Calu3 (cell line): ENCODE results near the gene IYD. TPM values are rescaled to one million over a fixed set of nuclear protein-coding genes. Genes with fewer than 3 reads are reported as not detected.

Source experiments
- BruUV-seq: library from RNA; stranded (reverse); fragments of 400-500 nt; replicated peaks from 2 replicates; lab custom pipeline; 2021; lab: Mats Ljungman, UMichigan
- CTCF ChIA-PET: fragments of 300-600 bp; sonication (Branson Sonifier 250); formaldehyde crosslinking; loops from one replicate; lab custom pipeline; 2022; ENCODE audit warnings: antibody characterized with exemption; lab: Charles Lee
- DNase-seq: peaks from one replicate; pipeline ENCODE4 v3.0.0; 2022
- H3K27ac Mint-ChIP-seq: one replicate; pipeline ENCODE4 v1.8.0; 2022; ENCODE audit warnings: mixed read lengths; ENCODE audit not compliant: unreplicated experiment
- H3K27me3 Mint-ChIP-seq: one replicate; pipeline ENCODE4 v1.8.0; 2022; ENCODE audit warnings: mixed read lengths; ENCODE audit not compliant: unreplicated experiment
- H3K36me3 Mint-ChIP-seq: one replicate; pipeline ENCODE4 v1.8.0; 2022; ENCODE audit warnings: mild to moderate bottlenecking, moderate library complexity, mixed read lengths; ENCODE audit not compliant: insufficient read depth, unreplicated experiment
- H3K4me1 Mint-ChIP-seq: one replicate; pipeline ENCODE4 v1.8.0; 2022; ENCODE audit warnings: mild to moderate bottlenecking, low read depth, mixed read lengths; ENCODE audit not compliant: unreplicated experiment
- H3K4me3 Mint-ChIP-seq: one replicate; pipeline ENCODE4 v1.8.0; 2022; ENCODE audit warnings: mild to moderate bottlenecking, low read depth, moderate library complexity, mixed read lengths; ENCODE audit not compliant: unreplicated experiment
- H3K9me3 Mint-ChIP-seq: one replicate; pipeline ENCODE4 v1.8.0; 2022; ENCODE audit warnings: low read depth, mixed read lengths; ENCODE audit not compliant: unreplicated experiment
- CTCF ChIP-seq: fragments of 200-600 bp; IDR thresholded peaks from one replicate; pipeline ENCODE4 v1.8.0; 2022; ENCODE audit warnings: antibody characterized with exemption; ENCODE audit not compliant: unreplicated experiment
- intact Hi-C: fragments of 100-400 bp; cut with micrococcal nuclease; formaldehyde crosslinking; loops from one replicate; pipeline ENCODE4 v1.10.0; 2022; ENCODE audit not compliant: unreplicated experiment
- total RNA-seq: library from RNA; stranded (reverse); gene quantifications from 2 replicates; pipeline ENCODE4 v1.2.3, GENCODE V29; 2022

IYD gene
- total RNA-seq, 1 experiment from 2014 or later: 0.92 TPM

GRCh38 chr6:150349546-150349945 is 19.3 kb upstream of the IYD start:
- H3K36me3 Mint-ChIP-seq: no peaks in the 10 kb centered on the region
- no peaks in the 10 kb centered on the region for H3K9me3 Mint-ChIP-seq
- no peak for TF ChIP-seq CTCF
- H3K27ac Mint-ChIP-seq: no peak overlapping the region
- H3K4me1 Mint-ChIP-seq: peaks cover 9% of the 10 kb centered on the region
- H3K27me3 Mint-ChIP-seq: no peaks in the 10 kb centered on the region
- no peak for DNase-seq
- BruUV-seq: no TSS peak
- CTCF ChIA-PET: interaction anchor here (0.5 to 1.1 kb wide), 2 partner anchors 251 to 269 kb away, joined by 4 read pairs; no protein-coding TSS in a partner anchor
- intact Hi-C loops: no loop called here
- no peak overlapping the region for H3K4me3 Mint-ChIP-seq

- TF ChIP-seq CTCF: no peak
- H3K36me3 Mint-ChIP-seq: no peaks in the 10 kb centered on the region
- no peak overlapping the region for H3K4me3 Mint-ChIP-seq
- H3K27ac Mint-ChIP-seq: no peak overlapping the region
- intact Hi-C loops: no loop called here
- H3K27me3 Mint-ChIP-seq: no peaks in the 10 kb centered on the region
- no peak for DNase-seq
- no TSS peak for BruUV-seq
- CTCF ChIA-PET: no interaction called here
- no peaks in the 10 kb centered on the region for H3K9me3 Mint-ChIP-seq
- H3K4me1 Mint-ChIP-seq: peaks cover 17% of the 10 kb centered on the region
Measured at GRCh38 chr6:150352321-150353296, 16.2 kb upstream of the IYD start.

- no peak for DNase-seq
- CTCF ChIA-PET: no interaction called here
- Mint-ChIP-seq H3K4me1 (peaks cover 17% of the 10 kb centered on the region), H3K27me3 (no peaks in the 10 kb centered on the region), H3K36me3 (no peaks in the 10 kb centered on the region), H3K4me3 (no peak overlapping the region), H3K9me3 (no peaks in the 10 kb centered on the region), H3K27ac (no peak overlapping the region)
- BruUV-seq: no TSS peak
- TF ChIP-seq CTCF: no peak
- intact Hi-C loops: no loop called here
Measured at GRCh38 chr6:150353445-150353844, 15.4 kb upstream of the IYD start.

- no peaks in the 10 kb centered on the region for H3K36me3 Mint-ChIP-seq
- intact Hi-C loops: no loop called here
- H3K27me3 Mint-ChIP-seq: no peaks in the 10 kb centered on the region
- TF ChIP-seq CTCF: no peak
- no TSS peak for BruUV-seq
- peaks cover 17% of the 10 kb centered on the region for H3K4me1 Mint-ChIP-seq
- H3K27ac Mint-ChIP-seq: no peak overlapping the region
- no peak overlapping the region for H3K4me3 Mint-ChIP-seq
- CTCF ChIA-PET: interaction anchor here (0.6 kb wide), 1 partner anchor 90 kb away, joined by 4 read pairs; no protein-coding TSS in a partner anchor
- no peak for DNase-seq
- H3K9me3 Mint-ChIP-seq: no peaks in the 10 kb centered on the region
Measured at GRCh38 chr6:150354754-150355571, 13.8 kb upstream of the IYD start.
